B cell (primary cell): ENCODE data around the gene TNPO3. TPM values are rescaled to one million over a fixed set of nuclear protein-coding genes. Genes with fewer than 3 reads are reported as not detected.
A peak's percentile ranks its signal among the peaks of the same experiment; 100 is the strongest.

Experiments used
- ATAC-seq: fragments of 200-7000 bp; cut with Tn5 transposase; one replicate; pipeline ENCODE4 v1.10.0; 2021; ENCODE audit warnings: low read depth, mild to moderate bottlenecking, moderate number of reproducible peaks, moderate library complexity
- CTCF ChIA-PET: fragments of 350-600 bp; sonication (Branson Sonifier 250); formaldehyde crosslinking; loops from one replicate; lab custom pipeline; 2021; ENCODE audit warnings: antibody characterized with exemption, inconsistent platforms; lab: Charles Lee
- POLR2A ChIA-PET: fragments of 350-600 bp; sonication (Branson Sonifier 250); formaldehyde crosslinking; loops from one replicate; lab custom pipeline; 2021; ENCODE audit warnings: antibody characterized with exemption; lab: Charles Lee
- DNase-seq: peaks from one replicate; pipeline ENCODE4 v3.0.0; 2013
- H2AFZ ChIP-seq: 2 replicates; pipeline ENCODE4 v1.6.1; 2012; ENCODE audit warnings: mild to moderate bottlenecking, low read depth, low read length; ENCODE audit not compliant: insufficient read depth, poor library complexity, severe bottlenecking
- H3K27ac ChIP-seq, 2 donors: 1 replicate in 1 of 2; 2 replicates in 1 of 2; pipeline ENCODE4 v1.5.1; 2012 to 2013; ENCODE audit warnings: low read length in 2 of 2, mild to moderate bottlenecking in 2 of 2, moderate library complexity in 1 of 2
- H3K27me3 ChIP-seq, 4 experiments: fragments of 200-600 bp in 1 of 4; sonication (generic) in 1 of 4; replicated peaks in 1 of 4; 1 replicate in 2 of 4; 2 replicates in 2 of 4; pipeline versions ENCODE4 v1.6.1 to v1.7.0; 2013 to 2016; ENCODE audit warnings: low read length in 3 of 4, mild to moderate bottlenecking in 2 of 4, mixed read lengths in 1 of 4, moderate library complexity in 1 of 4; ENCODE audit not compliant: insufficient read depth in 4 of 4, control insufficient read depth in 3 of 4; ENCODE audit errors: control extremely low read depth in 1 of 4
- H3K36me3 ChIP-seq, 2 experiments: replicated peaks in 1 of 2; 1 replicate in 1 of 2; 2 replicates in 1 of 2; pipeline versions ENCODE4 v1.6.1 to v1.7.1; 2013; ENCODE audit warnings: low read length in 1 of 2; ENCODE audit not compliant: insufficient read depth in 2 of 2, control insufficient read depth in 1 of 2; ENCODE audit errors: control extremely low read depth in 1 of 2, extremely low read depth in 1 of 2
- H3K4me1 ChIP-seq, 2 donors: fragments of 200-600 bp in 1 of 2; sonication (generic) in 1 of 2; 1 replicate in 1 of 2; 2 replicates in 1 of 2; pipeline versions ENCODE4 v1.5.1 to v1.6.1; 2013 to 2017; ENCODE audit warnings: low read length in 2 of 2; ENCODE audit not compliant: control insufficient read depth in 2 of 2, insufficient read depth in 2 of 2
- H3K4me2 ChIP-seq: replicated peaks from 2 replicates; pipeline ENCODE3; 2012; ENCODE audit warnings: mild to moderate bottlenecking, low read depth, low read length; ENCODE audit not compliant: poor library complexity, severe bottlenecking
- H3K4me3 ChIP-seq, 5 experiments: fragments of 200-600 bp in 1 of 5; sonication (generic) in 1 of 5; 1 replicate in 3 of 5; 2 replicates in 2 of 5; pipeline versions ENCODE4 v1.5.1 to v1.7.0; 2011 to 2016; ENCODE audit warnings: low read length in 4 of 5, mild to moderate bottlenecking in 4 of 5, low read depth in 2 of 5, control low read depth in 1 of 5, moderate library complexity in 1 of 5; ENCODE audit not compliant: insufficient read depth in 1 of 5; ENCODE audit errors: control extremely low read depth in 1 of 5, extremely low read depth in 1 of 5
- H3K79me2 ChIP-seq: fragments of 200-600 bp; sonication (generic); one replicate; pipeline ENCODE4 v1.6.0; 2016; ENCODE audit warnings: low read length; ENCODE audit not compliant: control insufficient read depth, insufficient read depth
- H3K9ac ChIP-seq: fragments of 200-600 bp; sonication (generic); 2 replicates; pipeline ENCODE4 v1.6.1; 2017; ENCODE audit warnings: mild to moderate bottlenecking, low read length, moderate library complexity
- H3K9me3 ChIP-seq, 3 donors: one replicate each; pipeline versions ENCODE4 v1.6.1 to v1.7.1; 2013; ENCODE audit warnings: low read length in 2 of 3; ENCODE audit not compliant: control insufficient read depth in 2 of 3, insufficient read depth in 1 of 3; ENCODE audit errors: control extremely low read depth in 1 of 3
- H4K20me1 ChIP-seq: 2 replicates; pipeline ENCODE4 v1.6.0; 2012; ENCODE audit warnings: mild to moderate bottlenecking, low read length; ENCODE audit not compliant: insufficient read depth, control insufficient read depth, poor library complexity, severe bottlenecking
- H3K27ac Mint-ChIP-seq: one replicate; pipeline ENCODE4 v1.8.0; 2021; ENCODE audit warnings: mixed read lengths
- H3K27me3 Mint-ChIP-seq: one replicate; pipeline ENCODE4 v1.8.0; 2021; ENCODE audit warnings: mixed read lengths
- H3K4me1 Mint-ChIP-seq: one replicate; pipeline ENCODE4 v1.8.0; 2021; ENCODE audit warnings: mixed read lengths
- H3K4me3 Mint-ChIP-seq: one replicate; pipeline ENCODE4 v1.8.0; 2021; ENCODE audit warnings: mixed read lengths
- H3K9me3 Mint-ChIP-seq: one replicate; pipeline ENCODE4 v1.8.0; 2022; ENCODE audit warnings: mixed read lengths; ENCODE audit not compliant: insufficient read depth
- EZH2 ChIP-seq: IDR thresholded peaks from 2 replicates; pipeline ENCODE4 v1.6.1; 2012; ENCODE audit warnings: borderline replicate concordance, low read depth, mild to moderate bottlenecking, moderate library complexity, low read length; ENCODE audit not compliant: insufficient read depth, poor library complexity, severe bottlenecking
- WGBS: methylation state at CpG from one replicate; pipeline ENCODE4 v1.1.5; 2013; ENCODE audit warnings: missing lambda C conversion rate; ENCODE audit not compliant: insufficient coverage; 5-methylcytosine and 5-hydroxymethylcytosine counted together
- intact Hi-C: fragments of 100-400 bp; cut with micrococcal nuclease; formaldehyde crosslinking; loops from one replicate; pipeline ENCODE4 v1.10.0; 2022
- polyA plus RNA-seq: library from polyadenylated mRNA; depleted of rRNA; stranded (reverse); fragments of >200 nt; gene quantifications from 2 replicates; pipeline ENCODE4 v1.2.3, GENCODE V29; 2012
- total RNA-seq, 2 donors: library from RNA; stranded (reverse); fragments of 120-200 nt in 1 of 2; gene quantifications; 1 replicate in 1 of 2; 2 replicates in 1 of 2; pipeline versions ENCODE4 v1.2.3 to v1.2.4, GENCODE V29; 2013 to 2022
- TF ChIP-seq, protein P1 (sequence below): fragments of 200-600 bp; IDR thresholded peaks from one replicate; pipeline ENCODE4 v1.8.0; 2022; ENCODE audit warnings: antibody characterized with exemption, mild to moderate bottlenecking

TNPO3 gene
- total and polyA plus RNA-seq, 2 donors (not counting 1 experiment from before 2014, with no cell fraction given) = 19.0 to 48.3 TPM

DNA sequence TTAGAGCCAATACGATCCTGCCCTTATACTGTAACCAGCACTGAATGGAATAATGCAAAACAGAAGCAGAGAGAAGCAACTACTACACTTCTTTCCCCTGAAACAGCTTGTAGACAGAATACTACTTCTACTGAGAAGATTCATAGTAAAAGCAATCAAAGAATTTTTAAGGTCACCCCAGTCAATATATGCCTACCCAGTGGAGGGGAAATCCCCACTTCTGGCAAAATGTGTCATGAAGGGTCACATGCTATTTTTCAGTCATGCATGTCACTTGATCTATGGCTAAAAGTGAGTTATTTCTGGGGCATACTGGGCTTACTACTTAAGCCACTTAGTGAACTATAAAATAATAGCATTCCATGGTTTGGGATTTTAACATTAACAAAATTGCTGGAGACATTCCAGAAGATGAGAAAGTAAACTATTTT, 91.6 kb downstream of the TNPO3 start:
- Histone ChIP-seq H3K4me3 (peak overlapping the region in 1 of 5 experiments; percentile 36), H3K27ac (peak overlapping the region; percentile 80 to 92), H3K9ac (peak overlapping the region; percentile 34), H2AFZ (no peak overlapping the region), H3K4me2 (peak overlapping the region; percentile 52), H4K20me1 (no peaks in the 10 kb centered on the region), H3K79me2 (peaks cover 13% of the 10 kb centered on the region), H3K36me3 (peaks cover 21 to 63% of the 10 kb centered on the region in 2 experiments), H3K4me1 (peaks cover 16% of the 10 kb centered on the region in 2 donors), H3K9me3 (no peaks in the 10 kb centered on the region), H3K27me3 (no peaks in the 10 kb centered on the region)
- DNase-seq = peak; percentile 87
- peaks cover 27% of the 10 kb centered on the region for H3K4me1 Mint-ChIP-seq
- TF ChIP-seq, protein P1, sequence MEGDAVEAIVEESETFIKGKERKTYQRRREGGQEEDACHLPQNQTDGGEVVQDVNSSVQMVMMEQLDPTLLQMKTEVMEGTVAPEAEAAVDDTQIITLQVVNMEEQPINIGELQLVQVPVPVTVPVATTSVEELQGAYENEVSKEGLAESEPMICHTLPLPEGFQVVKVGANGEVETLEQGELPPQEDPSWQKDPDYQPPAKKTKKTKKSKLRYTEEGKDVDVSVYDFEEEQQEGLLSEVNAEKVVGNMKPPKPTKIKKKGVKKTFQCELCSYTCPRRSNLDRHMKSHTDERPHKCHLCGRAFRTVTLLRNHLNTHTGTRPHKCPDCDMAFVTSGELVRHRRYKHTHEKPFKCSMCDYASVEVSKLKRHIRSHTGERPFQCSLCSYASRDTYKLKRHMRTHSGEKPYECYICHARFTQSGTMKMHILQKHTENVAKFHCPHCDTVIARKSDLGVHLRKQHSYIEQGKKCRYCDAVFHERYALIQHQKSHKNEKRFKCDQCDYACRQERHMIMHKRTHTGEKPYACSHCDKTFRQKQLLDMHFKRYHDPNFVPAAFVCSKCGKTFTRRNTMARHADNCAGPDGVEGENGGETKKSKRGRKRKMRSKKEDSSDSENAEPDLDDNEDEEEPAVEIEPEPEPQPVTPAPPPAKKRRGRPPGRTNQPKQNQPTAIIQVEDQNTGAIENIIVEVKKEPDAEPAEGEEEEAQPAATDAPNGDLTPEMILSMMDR = no peak
- no peak for TF ChIP-seq EZH2
- H3K27me3 Mint-ChIP-seq = no peaks in the 10 kb centered on the region
- H3K27ac Mint-ChIP-seq = peak overlapping the region; percentile 91
- ChIA-PET CTCF (interaction anchor here (0.9 to 3.8 kb wide), 5 partner anchors 23 to 80 kb away, joined by 3 to 12 read pairs (median 4); no protein-coding TSS in a partner anchor), POLR2A (interaction anchor here (1.2 to 1.5 kb wide), 2 partner anchors 8 to 9 kb away, joined by 3 to 4 read pairs; no protein-coding TSS in a partner anchor)
- ATAC-seq = peak; percentile 95
- peak overlapping the region; percentile 74 for H3K4me3 Mint-ChIP-seq
- no peaks in the 10 kb centered on the region for H3K9me3 Mint-ChIP-seq
- intact Hi-C loops = loop anchor here (1.0 to 10.0 kb wide), 5 partner anchors 8 to 91 kb away; partner anchors contain the start of gene TNPO3
- no CpG with 5 or more reads among the region's 1 CpG for WGBS

DNA sequence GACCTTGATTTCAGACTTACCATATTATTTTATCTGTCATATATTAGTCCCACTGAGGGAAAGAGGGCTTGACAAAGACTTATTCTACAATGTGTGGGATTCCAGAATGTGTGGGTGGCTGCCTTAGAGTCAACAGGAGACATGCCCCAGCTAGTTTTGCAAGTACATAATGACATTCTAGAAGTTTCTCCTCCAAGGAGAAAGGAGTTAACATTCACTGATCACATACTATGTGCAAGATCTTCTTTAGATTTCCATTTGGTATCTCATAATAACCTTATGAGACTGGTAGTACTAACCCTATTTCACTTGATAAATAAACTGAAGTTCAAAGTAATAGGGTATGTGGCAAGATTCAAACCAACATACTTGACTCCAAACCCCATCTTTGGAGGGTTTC, 92.0 kb downstream of the TNPO3 start:
- Histone ChIP-seq H3K9ac (peak overlapping the region; percentile 34), H3K4me1 (peaks cover 16% of the 10 kb centered on the region in 2 donors), H3K4me3 (peak overlapping the region in 1 of 5 experiments; percentile 36), H4K20me1 (no peaks in the 10 kb centered on the region), H3K4me2 (peak overlapping the region; percentile 52), H3K36me3 (peaks cover 21 to 60% of the 10 kb centered on the region in 2 experiments), H3K27ac (peak overlapping the region; percentile 80 to 92), H3K27me3 (no peaks in the 10 kb centered on the region), H3K9me3 (no peaks in the 10 kb centered on the region), H3K79me2 (peaks cover 13% of the 10 kb centered on the region), H2AFZ (no peak overlapping the region)
- CTCF ChIA-PET = interaction anchor here (0.6 to 3.8 kb wide), 5 partner anchors 22 to 79 kb away, joined by 3 to 12 read pairs (median 4); no protein-coding TSS in a partner anchor
- intact Hi-C loops = loop anchor here (1.0 to 10.0 kb wide), 5 partner anchors 8 to 92 kb away; partner anchors contain the start of gene TNPO3
- POLR2A ChIA-PET = interaction anchor here (1.5 to 1.9 kb wide), 2 partner anchors 9 to 22 kb away, joined by 3 to 21 read pairs; no protein-coding TSS in a partner anchor
- Mint-ChIP-seq H3K9me3 (no peaks in the 10 kb centered on the region), H3K4me1 (peaks cover 27% of the 10 kb centered on the region), H3K27ac (peak overlapping the region; percentile 91), H3K27me3 (no peaks in the 10 kb centered on the region), H3K4me3 (peak overlapping the region; percentile 74)
- ATAC-seq (peak; percentile 16), DNase-seq (no peak)
- TF ChIP-seq, protein P1 = no peak
- no peak for TF ChIP-seq EZH2
